CD4-positive, alpha-beta T cell treated with Interferon alpha-2 for 1 hour (primary cell): Measurements from ENCODE around the gene CACNG6.
A peak's percentile ranks its signal among the peaks of the same experiment; 100 is the strongest.
"Not testable (repeated sequence)": the region's sequence is repeated elsewhere in the genome, so short reads cannot be mapped to it uniquely, and the experiment has no call there.

Experiments used
- DNase-seq, 2 donors: peaks; one replicate each; pipeline ENCODE4 v3.0.0-alpha.2; 2020 to 2022

CACNG6 gene

GRCh38 chr19:54002495-54003315 lies 11.3 kb downstream of the CACNG6 start:
- DNase-seq: no peak

- no peak for DNase-seq
Measured at GRCh38 chr19:54009440-54009839, 18.0 kb downstream of the CACNG6 start.

GRCh38 chr19:54010474-54010873 lies 19.0 kb downstream of the CACNG6 start:
- no peak for DNase-seq

DNA sequence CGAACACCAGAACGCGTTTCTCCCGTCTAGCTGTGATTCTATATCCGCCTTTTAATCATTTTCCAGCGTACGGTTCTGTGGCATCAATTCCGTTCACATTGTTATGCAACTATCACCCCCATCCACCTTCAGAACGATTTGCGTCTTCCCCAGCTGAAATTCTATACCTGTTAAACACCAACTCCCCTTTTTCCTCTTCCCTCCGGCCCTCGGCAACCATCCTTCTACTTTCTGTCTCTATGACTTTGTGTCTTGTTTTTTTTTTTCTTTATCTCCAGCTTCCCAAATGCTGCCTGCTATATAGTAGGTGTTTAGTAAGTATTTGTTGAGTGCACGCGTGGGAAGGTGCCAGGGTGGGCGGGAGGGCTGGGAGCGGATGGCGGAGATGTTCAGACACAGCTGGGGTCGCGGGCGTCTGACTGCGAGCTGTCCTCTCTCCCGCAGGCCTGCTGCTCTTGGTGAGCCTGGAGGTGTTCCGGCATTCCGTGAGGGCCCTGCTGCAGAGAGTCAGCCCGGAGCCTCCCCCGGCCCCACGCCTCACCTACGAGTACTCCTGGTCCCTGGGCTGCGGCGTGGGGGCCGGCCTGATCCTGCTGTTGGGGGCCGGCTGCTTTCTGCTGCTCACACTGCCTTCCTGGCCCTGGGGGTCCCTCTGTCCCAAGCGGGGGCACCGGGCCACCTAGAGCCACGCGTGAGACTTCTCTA lies 20.2 kb downstream of the CACNG6 start:
- DNase-seq: no peak

- no peak for DNase-seq
Measured at GRCh38 chr19:54013866-54014265, 22.4 kb downstream of the CACNG6 start.

DNA sequence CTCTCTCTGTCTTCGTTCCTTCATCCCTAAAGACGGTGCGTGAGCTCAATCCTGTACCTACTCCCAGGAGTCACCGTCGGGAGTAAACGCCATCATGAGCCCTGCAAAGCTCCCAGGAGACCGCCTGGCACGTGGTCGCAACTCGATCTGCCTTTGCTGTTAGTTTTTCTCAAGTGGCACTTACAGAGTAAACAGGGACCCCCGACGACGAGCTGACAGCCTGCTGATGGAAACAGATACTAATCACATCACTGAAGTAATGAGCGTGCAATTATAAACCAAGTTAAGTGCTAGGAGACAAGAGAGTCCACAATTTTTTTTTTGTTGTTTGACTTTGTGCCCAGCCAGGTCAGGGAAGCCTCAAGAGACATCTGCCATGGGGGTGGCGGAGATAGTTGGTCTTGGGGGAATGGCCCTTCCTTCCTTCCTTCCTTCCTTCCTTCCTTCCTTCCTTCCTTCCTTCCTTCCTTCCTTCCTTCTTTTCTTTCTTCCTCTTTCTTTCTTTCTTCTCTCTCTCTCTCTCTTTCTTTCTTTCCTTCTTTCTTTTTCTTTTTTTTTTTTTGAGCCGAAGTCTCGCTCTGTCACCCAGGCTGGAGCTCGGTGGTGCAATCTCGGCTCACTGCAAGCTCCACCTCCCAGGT lies 23.6 kb downstream of the CACNG6 start:
- no peak for DNase-seq

- DNase-seq: peak; percentile 3 to 40
Measured at GRCh38 chr19:54017261-54017660, 25.8 kb downstream of the CACNG6 start.

DNA sequence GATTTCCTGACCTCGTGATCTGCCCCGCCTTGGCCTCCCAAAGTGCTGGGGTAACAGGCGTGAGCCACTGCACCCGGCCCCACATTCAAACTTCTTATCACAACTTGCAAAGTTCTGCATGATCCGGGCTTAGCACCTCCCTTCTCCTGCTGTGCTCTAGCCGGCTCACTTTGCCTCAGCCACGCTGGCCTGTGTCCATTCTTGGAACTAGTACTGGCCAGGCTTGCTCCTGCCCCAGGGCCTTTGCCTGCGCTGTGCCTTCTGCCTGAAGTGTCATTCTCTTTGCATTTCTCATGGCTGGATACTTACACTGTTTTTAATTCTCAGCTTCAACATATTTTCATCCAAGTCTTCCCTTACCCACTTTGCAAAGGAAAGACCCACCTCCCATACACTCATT lies 29.9 kb downstream of the CACNG6 start:
- no peak for DNase-seq

- no peak for DNase-seq
Measured at GRCh38 chr19:54021932-54022331, 30.5 kb downstream of the CACNG6 start.

DNA sequence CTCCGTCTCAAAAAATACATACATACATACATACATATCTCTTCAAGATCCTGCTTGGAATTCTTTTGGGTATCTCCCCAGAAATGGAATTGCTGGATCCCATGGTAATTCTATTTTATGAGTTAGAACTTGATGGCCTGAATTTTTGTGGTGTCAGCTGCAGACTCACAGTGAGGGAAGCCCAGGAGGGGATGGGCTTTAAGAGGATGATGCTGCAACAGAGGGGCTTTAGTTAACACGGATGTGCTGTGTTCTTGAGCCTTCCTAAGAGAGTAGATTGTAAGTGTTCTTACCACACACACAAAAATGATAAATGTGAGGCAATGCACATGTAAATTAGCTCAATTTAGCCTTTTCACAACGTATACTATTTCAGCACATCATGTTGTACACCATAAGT lies 31.8 kb downstream of the CACNG6 start:
- no peak for DNase-seq

- DNase-seq: no peak
Measured at GRCh38 chr19:54024660-54025059, 33.2 kb downstream of the CACNG6 start.

DNA sequence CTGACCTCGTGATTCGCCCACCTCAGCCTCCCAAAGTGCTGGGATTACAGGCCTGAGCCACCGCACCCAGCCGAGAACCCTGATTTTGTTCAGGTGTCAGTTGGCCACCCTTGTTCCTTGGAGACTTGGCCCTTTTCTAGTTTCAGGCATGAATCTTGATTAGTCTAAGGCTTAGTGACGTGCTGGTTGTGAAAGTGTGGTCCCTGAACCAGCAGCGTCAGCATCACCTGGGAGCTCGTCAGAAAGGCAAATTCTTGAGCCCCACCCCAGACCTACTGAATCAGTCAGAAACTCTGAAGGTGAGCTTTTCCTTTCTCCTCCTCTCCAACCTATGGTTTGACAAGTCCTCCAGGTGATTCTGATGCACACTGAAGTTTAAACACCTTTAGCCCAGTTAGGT lies 35.2 kb downstream of the CACNG6 start:
- DNase-seq: no peak

GRCh38 chr19:54029301-54029700 lies 37.9 kb downstream of the CACNG6 start:
- no peak for DNase-seq

- peak; percentile 52 to 54 for DNase-seq
Measured at GRCh38 chr19:54029930-54030490, 38.6 kb downstream of the CACNG6 start.

- DNase-seq: no peak
Measured at GRCh38 chr19:54030895-54031586, 39.6 kb downstream of the CACNG6 start.

- DNase-seq: no peak
Measured at GRCh38 chr19:54035215-54036178, 44.1 kb downstream of the CACNG6 start.

DNA sequence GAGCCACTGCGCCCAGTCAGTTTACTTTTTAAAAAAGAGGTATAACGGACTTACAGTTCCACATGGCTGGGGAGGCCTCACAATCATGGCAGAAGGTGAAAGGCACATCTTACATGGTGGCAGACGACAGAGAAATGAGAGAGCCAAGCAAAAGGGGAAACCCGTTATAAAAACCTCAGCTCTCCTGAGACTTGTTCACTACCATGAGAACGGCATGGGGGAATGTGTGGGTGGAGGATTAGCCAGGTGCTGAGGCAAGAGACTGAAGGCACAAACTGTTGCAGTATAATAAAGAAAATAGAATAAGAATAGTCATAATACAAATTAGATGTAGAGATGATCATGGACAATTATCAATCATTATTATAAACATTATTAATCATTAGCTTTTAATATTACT lies 45.1 kb downstream of the CACNG6 start:
- not testable (repeated sequence) for DNase-seq

- DNase-seq: no peak
Measured at GRCh38 chr19:54040003-54040402, 48.6 kb downstream of the CACNG6 start.

DNA sequence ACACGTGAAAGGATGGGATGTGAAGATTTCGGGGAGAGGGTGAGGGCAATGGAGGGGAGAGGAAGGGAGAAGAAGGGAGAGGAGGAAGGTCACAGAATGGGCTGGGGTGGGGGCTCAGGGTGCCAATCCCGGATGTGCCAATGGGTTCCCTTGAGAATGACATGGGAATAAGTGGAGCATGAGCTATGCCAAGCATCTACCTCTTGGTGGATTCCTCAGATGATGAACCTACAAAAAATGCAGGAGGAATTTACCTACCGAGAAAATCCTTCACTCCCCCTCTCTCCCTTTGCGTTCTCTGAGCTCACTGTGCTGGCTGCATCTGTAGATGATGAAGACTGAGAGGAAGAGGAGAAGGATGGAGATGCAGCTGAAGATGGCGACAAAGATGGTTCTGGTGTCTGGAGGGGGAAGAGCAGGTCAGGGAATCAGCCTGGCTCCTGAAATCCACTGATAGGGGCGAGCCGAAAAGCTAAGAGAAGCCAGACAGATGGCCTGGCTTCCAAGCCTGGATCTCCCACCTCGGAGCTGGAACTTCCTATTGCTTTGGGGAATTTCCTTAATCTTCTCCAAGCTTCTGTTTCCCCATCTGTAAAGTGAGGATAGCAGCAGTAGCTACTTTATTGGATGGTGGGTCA lies 50.7 kb downstream of the CACNG6 start:
- no peak for DNase-seq

- DNase-seq: no peak
Measured at GRCh38 chr19:54042989-54043388, 51.6 kb downstream of the CACNG6 start.

GRCh38 chr19:54045771-54046170 lies 54.3 kb downstream of the CACNG6 start:
- DNase-seq: no peak
